K562 (cell line): ENCODE data around the gene GPATCH11. TPM values are rescaled to one million over a fixed set of nuclear protein-coding genes. Genes with fewer than 3 reads are reported as not detected.

Experiments used
- ATAC-seq: fragments of 200-7000 bp; cut with Tn5 transposase; 3 replicates; pipeline ENCODE4 v1.9.1; 2020; ENCODE audit warnings: moderate library complexity
- BruUV-seq: library from RNA; stranded (reverse); fragments of 400-500 nt; replicated peaks from 2 replicates; lab custom pipeline; 2021; lab: Mats Ljungman, UMichigan
- CTCF ChIA-PET: fragments of 300-600 bp; formaldehyde crosslinking; extraction: SDS; loops from one replicate; lab custom pipeline; 2021; ENCODE audit warnings: low intra/inter-chr PET ratio; lab: Yijun Ruan, JAX
- POLR2A ChIA-PET: fragments of 300-600, 350-650 bp; sonication (Branson Sonifier 250); formaldehyde crosslinking; extraction: SDS; loops from one replicate; lab custom pipeline; 2021; ENCODE audit warnings: antibody characterized with exemption, inconsistent platforms; lab: Yijun Ruan, JAX
- DNase-seq, 4 experiments: peaks; one replicate each; pipeline versions ENCODE4 v3.0.0 to v3.0.0-alpha.2; 2011 to 2018; ENCODE audit warnings: low spot score in 3 of 4, mixed read lengths in 3 of 4; ENCODE audit errors: extremely low read depth in 1 of 4
- FAIRE-seq: peaks from 2 replicates; lab custom pipeline; 2011; peaks lifted over from hg19 to GRCh38; lab: Jason Lieb, UNC
- H2AFZ ChIP-seq: 2 replicates; pipeline ENCODE4 v1.6.0; 2011; ENCODE audit warnings: low read depth, low read length, control low read depth, inconsistent platforms
- H3K27ac ChIP-seq: fragments of 200-600 bp; 3 replicates; pipeline ENCODE4 v1.8.0; 2011; ENCODE audit warnings: low read depth, mild to moderate bottlenecking, control low read depth, inconsistent platforms, low read length, moderate library complexity, mixed read lengths; ENCODE audit errors: extremely low read depth
- H3K27me3 ChIP-seq, 2 experiments: fragments of 300-600 bp in 1 of 2; 2 replicates in 1 of 2; 3 replicates in 1 of 2; pipeline versions ENCODE4 v1.6.0 to v1.8.0; 2011; ENCODE audit warnings: inconsistent platforms in 2 of 2, low read length in 2 of 2, mild to moderate bottlenecking in 1 of 2, mixed read lengths in 1 of 2, moderate library complexity in 1 of 2; ENCODE audit not compliant: control insufficient read depth in 2 of 2, insufficient read depth in 2 of 2
- H3K36me3 ChIP-seq: fragments of 300-600 bp; 3 replicates; pipeline ENCODE4 v1.8.0; 2011; ENCODE audit warnings: mild to moderate bottlenecking, low read length, inconsistent platforms; ENCODE audit not compliant: control insufficient read depth, insufficient read depth
- H3K4me1 ChIP-seq, 2 experiments: fragments of 200-600 bp in 1 of 2; replicated peaks in 1 of 2; 2 replicates in 1 of 2; 3 replicates in 1 of 2; pipeline versions ENCODE4 v1.5.1 to v1.8.0; 2011; ENCODE audit warnings: inconsistent platforms in 2 of 2, low read length in 2 of 2, mild to moderate bottlenecking in 1 of 2, mixed read lengths in 1 of 2, moderate library complexity in 1 of 2; ENCODE audit not compliant: control insufficient read depth in 2 of 2, insufficient read depth in 2 of 2
- H3K4me2 ChIP-seq: 2 replicates; pipeline ENCODE4 v1.6.1; 2011; ENCODE audit warnings: low read length, control low read depth, inconsistent platforms, mixed read lengths; ENCODE audit not compliant: insufficient read depth
- H3K4me3 ChIP-seq: fragments of 200-600 bp; sonication (generic), shearing (Covaris generic); 2 replicates; pipeline ENCODE4 v1.5.1; 2016; ENCODE audit warnings: control low read depth, inconsistent platforms
- H3K79me2 ChIP-seq: fragments of 200-600 bp; 3 replicates; pipeline ENCODE4 v1.8.0; 2011; ENCODE audit warnings: low read length, inconsistent platforms; ENCODE audit not compliant: control insufficient read depth, insufficient read depth
- H3K9ac ChIP-seq, 2 experiments: 2 replicates each; pipeline versions ENCODE4 v1.6.0 to v1.6.1; 2011; ENCODE audit warnings: low read depth in 2 of 2, low read length in 2 of 2, control low read depth in 1 of 2, inconsistent platforms in 1 of 2, mild to moderate bottlenecking in 1 of 2, mixed read lengths in 1 of 2; ENCODE audit not compliant: insufficient read depth in 1 of 2
- H3K9me1 ChIP-seq: one replicate; pipeline ENCODE4 v1.6.0; 2011; ENCODE audit warnings: inconsistent platforms, mild to moderate bottlenecking, low read length, moderate library complexity; ENCODE audit not compliant: control insufficient read depth, insufficient read depth
- H3K9me3 ChIP-seq: replicated peaks from 2 replicates; pipeline ENCODE4 v1.5.1; 2011; ENCODE audit warnings: low read depth, low read length, inconsistent platforms; ENCODE audit not compliant: control insufficient read depth, insufficient read depth
- H4K20me1 ChIP-seq: replicated peaks from 2 replicates; pipeline ENCODE4 v1.6.1; 2011; ENCODE audit warnings: low read length, inconsistent platforms, mixed read lengths; ENCODE audit not compliant: control insufficient read depth, insufficient read depth
- ERF ChIP-seq: fragments of 450-650 bp; formaldehyde crosslinking; IDR thresholded peaks from 2 replicates; pipeline ENCODE4 v1.4.0; 2020; ENCODE audit warnings: mild to moderate bottlenecking, mixed read lengths
- HLTF ChIP-seq: fragments of 450-650 bp; IDR thresholded peaks from 2 replicates; pipeline ENCODE4 v1.6.1; 2016
- MED1 ChIP-seq: sonication (generic); formaldehyde crosslinking; IDR thresholded peaks from 2 replicates; pipeline ENCODE4 v1.8.1; 2023; ENCODE audit warnings: missing genetic modification reagents, borderline replicate concordance
- PCBP1 ChIP-seq: fragments of 200-400 bp; formaldehyde crosslinking; IDR thresholded peaks from 2 replicates; pipeline ENCODE4 v1.6.1; 2018; ENCODE audit warnings: mild to moderate bottlenecking, low read depth, low read length; ENCODE audit not compliant: poor library complexity, severe bottlenecking
- PREB ChIP-seq: sonication (generic); formaldehyde crosslinking; IDR thresholded peaks from 2 replicates; pipeline ENCODE4 v1.8.1; 2023; ENCODE audit warnings: mild to moderate bottlenecking, missing genetic modification reagents
- PTRF ChIP-seq: fragments of 450-650 bp; IDR thresholded peaks from 2 replicates; pipeline ENCODE4 v1.6.1; 2016; ENCODE audit warnings: mild to moderate bottlenecking, missing genetic modification characterization, missing compliant biosample characterization
- RHOXF2B ChIP-seq: fragments of 250-450 bp; sonication (Bioruptor Pico); conservative IDR thresholded peaks from 2 replicates; pipeline ENCODE4 v1.5.1; 2021
- RUNX1 ChIP-seq: sonication (generic); IDR thresholded peaks from 2 replicates; pipeline ENCODE4 v1.6.1; 2016; ENCODE audit warnings: antibody characterized with exemption, low read depth
- SLC30A9 ChIP-seq: fragments of 250-450 bp; sonication (Bioruptor Pico); IDR thresholded peaks from 2 replicates; pipeline ENCODE4 v1.8.0; 2022; ENCODE audit warnings: mild to moderate bottlenecking, moderate library complexity
- SMAD1 ChIP-seq: fragments of 150-350 bp; IDR thresholded peaks from 2 replicates; pipeline ENCODE4 v1.6.1; 2014; ENCODE audit warnings: low read length, low read depth; ENCODE audit not compliant: partially characterized antibody
- SUPT5H ChIP-seq: fragments of 450-650 bp; IDR thresholded peaks from 2 replicates; pipeline ENCODE4 v1.6.1; 2016
- TEAD1 ChIP-seq, 2 experiments: fragments of 450-650 bp in 1 of 2; sonication (generic) in 1 of 2; formaldehyde crosslinking; IDR thresholded peaks; 2 replicates each; pipeline versions ENCODE4 v1.4.0 to v1.8.0; 2020 to 2022; ENCODE audit warnings: mild to moderate bottlenecking in 2 of 2, missing genetic modification reagents in 1 of 2
- U2AF2 ChIP-seq: fragments of 200-400 bp; formaldehyde crosslinking; optimal IDR thresholded peaks from 2 replicates; pipeline ENCODE3; 2017; ENCODE audit warnings: low read depth, mild to moderate bottlenecking, low read length
- ZBTB49 ChIP-seq: sonication (generic); formaldehyde crosslinking; IDR thresholded peaks from 2 replicates; pipeline ENCODE4 v1.8.0; 2022; ENCODE audit warnings: missing genetic modification reagents, mild to moderate bottlenecking, borderline replicate concordance
- ZSCAN32 ChIP-seq: fragments of 450-650 bp; formaldehyde crosslinking; IDR thresholded peaks from 2 replicates; pipeline ENCODE4 v1.4.0; 2020; ENCODE audit warnings: mild to moderate bottlenecking, moderate library complexity
- WGBS: fragments of 100-300 bp; shearing (Covaris generic); methylation state at CpG from one replicate; pipeline ENCODE4 v1.1.6; 2016; ENCODE audit warnings: low coverage, mixed read lengths; ENCODE audit not compliant: insufficient coverage; ENCODE audit errors: missing lambda C conversion rate; 5-methylcytosine and 5-hydroxymethylcytosine counted together
- in situ Hi-C: fragments of 300-500 bp; cut with MboI; formaldehyde crosslinking; loops from 4 replicates; pipeline ENCODE4 v1.15.0; 2018; ENCODE audit warnings: inconsistent platforms, mixed read lengths
- intact Hi-C: fragments of 100-400 bp; cut with micrococcal nuclease; formaldehyde crosslinking; loops from 2 replicates; pipeline ENCODE4 v1.14.2; 2022
- polyA plus RNA-seq, 8 experiments: library from polyadenylated mRNA; depleted of rRNA in 4 of 8; stranded (reverse) in 5 of 8; unstranded in 3 of 8; fragments of >200 nt; fragmentation: Nextera tagmentation in 2 of 8; fragmentation: Illumina TruSeq in 1 of 8; extraction: Ambion mirVana in 2 of 8; extraction: Trizol in 1 of 8; gene quantifications; 2 replicates each; pipeline versions ENCODE4 v1.2.1 to v1.2.3, GENCODE V29; 2011 to 2014; ENCODE audit warnings: inconsistent platforms in 1 of 8, missing spikeins in 1 of 8
- total RNA-seq, 7 experiments: library from RNA; depleted of rRNA in 6 of 7; stranded (reverse); fragments of >200 nt in 6 of 7; fragmentation: Illumina TruSeq in 2 of 7; extraction: Trizol in 2 of 7; gene quantifications; 2 replicates each; pipeline versions ENCODE4 v1.2.1 to v1.2.3, GENCODE V29; 2011 to 2021; ENCODE audit warnings: low replicate concordance in 1 of 7

GPATCH11 gene
- total and polyA plus RNA-seq, 9 of the 15 experiments (the other 6 are each of a cell fraction or from before 2014, with no cell fraction given) = 7.9 to 23.9 (median 15.2) TPM

GRCh38 chr2:37060446-37060845 is 23.9 kb upstream of the GPATCH11 start:
- H3K27me3 ChIP-seq = no peaks in the 10 kb centered on the region
- no peak overlapping the region for H2AFZ ChIP-seq
- FAIRE-seq = no peak
- H3K9me3 ChIP-seq = no peaks in the 10 kb centered on the region
- no peaks in the 10 kb centered on the region for H3K9me1 ChIP-seq
- TF ChIP-seq SUPT5H (no peak), RHOXF2B (CRISPR knock-in tag) (no peak), RUNX1 (no peak), PCBP1 (no peak), SMAD1 (no peak), ZBTB49 (CRISPR knock-in tag) (no peak), ERF (CRISPR knock-in tag) (no peak), PTRF (tag) (no peak), PREB (CRISPR knock-in tag) (no peak), SLC30A9 (CRISPR knock-in tag) (no peak), U2AF2 (no peak), HLTF (no peak), MED1 (no peak), TEAD1 (CRISPR knock-in tag; IDR thresholded peaks at IDR 0.05) (no peak), ZSCAN32 (CRISPR knock-in tag) (no peak)
- CTCF ChIA-PET = no interaction called here
- 71% methylated on average over 7 of the region's 7 CpGs for WGBS
- H3K4me1 ChIP-seq = no peaks in the 10 kb centered on the region
- intact Hi-C loops = no loop called here
- no peak overlapping the region for H3K27ac ChIP-seq
- H3K4me3 ChIP-seq = no peak overlapping the region
- in situ Hi-C loops = no loop called here
- peaks cover 54% of the 10 kb centered on the region for H3K36me3 ChIP-seq
- no peaks in the 10 kb centered on the region for H4K20me1 ChIP-seq
- POLR2A ChIA-PET = no interaction called here
- H3K79me2 ChIP-seq = no peaks in the 10 kb centered on the region
- H3K4me2 ChIP-seq = no peak overlapping the region
- no TSS peak for BruUV-seq
- no peak for DNase-seq
- H3K9ac ChIP-seq = no peak overlapping the region
- ATAC-seq = no peak
